ENCODE results near the gene TSPAN8.

Gene TSPAN8

DNA sequence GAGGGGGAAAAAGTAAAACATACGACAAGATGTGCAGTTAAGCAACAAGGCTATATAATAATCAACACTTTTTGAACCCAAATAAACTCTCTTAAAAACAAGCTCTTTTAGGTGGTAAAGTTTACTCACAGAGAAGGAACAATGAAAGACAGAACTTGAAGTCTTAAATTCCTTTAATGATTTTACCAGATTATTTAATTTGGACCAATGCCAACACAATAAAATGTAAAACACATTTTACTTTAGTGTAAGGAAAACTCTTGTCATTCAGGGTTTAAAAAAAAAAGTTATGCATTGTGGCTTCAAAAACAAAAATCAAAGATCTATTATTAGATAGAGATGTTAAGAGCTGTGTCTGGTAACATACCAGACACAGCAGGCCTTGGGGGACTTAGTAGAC, 13.1 kb downstream of the TSPAN8 start:
- DNase-seq (ENCODE audit: low read depth) = no peak
- in situ Hi-C loops (cut with HindIII; ENCODE audit: low sequenced_read_pairs) = no loop called here
- H3K4me3 ChIP-seq (ENCODE audit: low read depth, low read length) = no peak overlapping the region
- no peak for TF ChIP-seq CTCF (IDR thresholded peaks at IDR 0.05; ENCODE audit: low read depth, low read length, missing control alignments)

DNA sequence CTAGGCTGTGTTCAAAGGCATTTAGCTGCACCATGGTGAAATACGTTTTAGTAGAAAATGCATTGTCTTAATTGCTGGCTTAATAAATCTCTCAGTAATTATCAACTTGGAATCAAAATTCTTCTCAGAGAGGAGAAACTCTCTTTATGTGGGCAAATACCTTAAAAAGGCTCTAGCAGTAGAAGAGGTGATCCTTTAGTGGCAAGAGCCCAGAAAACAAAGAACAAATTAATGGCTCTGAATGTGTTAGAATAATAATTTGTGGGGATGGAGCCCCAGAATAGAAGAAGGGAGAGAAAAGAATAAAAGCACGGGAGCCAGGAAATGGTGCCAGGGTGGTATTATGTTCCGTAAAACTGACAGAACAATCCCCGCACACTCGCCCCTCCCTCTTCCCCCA, 14.8 kb downstream of the TSPAN8 start:
- in situ Hi-C loops (cut with HindIII; ENCODE audit: low sequenced_read_pairs) = no loop called here
- no peak for DNase-seq (ENCODE audit: low read depth)
- H3K4me3 ChIP-seq (ENCODE audit: low read depth, low read length) = no peak overlapping the region
- no peak for TF ChIP-seq CTCF (IDR thresholded peaks at IDR 0.05; ENCODE audit: low read depth, low read length, missing control alignments)

GRCh38 chr12:71142016-71142415, 15.8 kb downstream of the TSPAN8 start:
- in situ Hi-C loops (cut with HindIII; ENCODE audit: low sequenced_read_pairs) = no loop called here
- no peak overlapping the region for H3K4me3 ChIP-seq (ENCODE audit: low read depth, low read length)
- TF ChIP-seq CTCF (IDR thresholded peaks at IDR 0.05; ENCODE audit: low read depth, low read length, missing control alignments) = no peak
- DNase-seq (ENCODE audit: low read depth) = no peak

GRCh38 chr12:71141378-71141926, 16.3 kb downstream of the TSPAN8 start:
- DNase-seq (ENCODE audit: low read depth) = no peak
- H3K4me3 ChIP-seq (ENCODE audit: low read depth, low read length) = no peak overlapping the region
- TF ChIP-seq CTCF (IDR thresholded peaks at IDR 0.05; ENCODE audit: low read depth, low read length, missing control alignments) = no peak
- in situ Hi-C loops (cut with HindIII; ENCODE audit: low sequenced_read_pairs) = no loop called here

DNA sequence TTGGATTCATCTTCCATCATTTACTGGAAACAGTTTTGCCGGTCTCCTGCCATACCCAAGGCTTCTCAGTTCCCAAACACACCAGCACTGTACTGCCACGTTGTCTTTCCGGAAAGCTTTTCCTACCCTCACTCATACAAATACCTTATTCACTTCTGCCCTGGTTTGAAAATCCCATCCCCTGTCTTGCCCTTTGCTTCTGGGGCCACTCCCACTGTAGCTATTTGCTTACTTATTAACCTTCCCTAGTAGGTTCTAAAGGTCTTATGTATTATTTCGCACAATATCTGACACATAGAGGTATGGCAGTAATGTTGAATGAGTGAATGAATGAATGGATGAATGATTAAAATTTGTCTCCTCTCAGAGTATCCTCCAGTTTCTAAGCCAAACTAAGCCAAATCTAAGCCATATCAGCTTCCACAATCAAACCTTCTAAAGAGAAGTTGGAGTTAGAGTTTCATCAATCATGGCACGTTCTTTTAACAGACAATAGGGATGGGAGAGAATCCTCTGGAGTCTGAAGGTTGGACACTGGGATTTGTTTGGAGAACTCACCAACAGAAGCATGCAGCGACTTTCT, 18.6 kb downstream of the TSPAN8 start:
- no peak for DNase-seq (ENCODE audit: low read depth)
- TF ChIP-seq CTCF (IDR thresholded peaks at IDR 0.05; ENCODE audit: low read depth, low read length, missing control alignments) = no peak
- no peak overlapping the region for H3K4me3 ChIP-seq (ENCODE audit: low read depth, low read length)
- in situ Hi-C loops (cut with HindIII; ENCODE audit: low sequenced_read_pairs) = no loop called here

- in situ Hi-C loops (cut with HindIII; ENCODE audit: low sequenced_read_pairs) = no loop called here
- H3K4me3 ChIP-seq (ENCODE audit: low read depth, low read length) = no peak overlapping the region
- TF ChIP-seq CTCF (IDR thresholded peaks at IDR 0.05; ENCODE audit: low read depth, low read length, missing control alignments) = no peak
- no peak for DNase-seq (ENCODE audit: low read depth)
These were observed 19.8 kb downstream of the TSPAN8 start for GRCh38 chr12:71138011-71138410.
